Body of pancreas (tissue), 4 donors: Measurements from ENCODE around the gene SORCS2.

Source experiments
- POLR2A ChIP-seq, 3 donors: fragments of 450-650 bp; IDR thresholded peaks; one replicate each; pipeline ENCODE4 v1.6.1; 2016; ENCODE audit warnings: antibody characterized with exemption in 3 of 3, mild to moderate bottlenecking in 2 of 3
- TF ChIP-seq, protein P1 (sequence below), 7 experiments: fragments of 450-650 bp in 4 of 7; fragments of 200-600 bp in 3 of 7; sonication (generic) in 3 of 7; IDR thresholded peaks; one replicate each; pipeline ENCODE4 v1.5.1; 2016 to 2019; ENCODE audit warnings: antibody characterized with exemption in 7 of 7

DNA sequence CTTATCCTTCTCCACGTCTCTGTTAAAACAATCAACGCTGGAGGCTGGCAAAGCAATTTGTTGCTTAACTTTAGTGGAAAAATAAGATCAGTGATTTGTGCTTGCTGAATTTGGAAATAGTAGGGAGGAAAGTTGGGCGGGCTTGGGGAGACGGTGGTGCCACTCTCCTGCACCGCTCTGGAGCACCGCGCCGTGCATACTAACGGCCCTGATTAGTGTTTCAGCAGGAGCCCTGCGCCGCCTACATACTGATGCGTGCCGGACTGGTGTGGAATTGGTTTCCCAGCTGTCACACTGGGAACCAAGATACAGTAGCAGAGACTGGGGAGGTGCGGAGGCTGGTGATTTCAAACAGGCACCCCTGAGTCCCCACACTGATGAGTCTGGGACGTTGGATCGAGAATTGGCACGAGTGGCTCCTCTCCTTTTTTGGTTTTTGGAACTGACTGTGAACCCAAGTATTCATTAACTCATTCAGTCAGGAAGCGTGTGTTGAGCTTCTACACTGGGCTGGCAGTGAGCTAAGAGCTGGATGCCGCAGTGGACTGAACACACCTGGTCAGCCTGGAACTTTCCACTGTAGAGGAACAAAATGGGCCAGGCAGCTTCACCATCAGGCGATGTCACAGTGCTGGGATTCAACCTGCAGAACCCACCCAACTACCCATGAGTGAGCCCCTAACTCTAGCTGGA is 271.4 kb downstream of the SORCS2 start:
- TF ChIP-seq, protein P1, sequence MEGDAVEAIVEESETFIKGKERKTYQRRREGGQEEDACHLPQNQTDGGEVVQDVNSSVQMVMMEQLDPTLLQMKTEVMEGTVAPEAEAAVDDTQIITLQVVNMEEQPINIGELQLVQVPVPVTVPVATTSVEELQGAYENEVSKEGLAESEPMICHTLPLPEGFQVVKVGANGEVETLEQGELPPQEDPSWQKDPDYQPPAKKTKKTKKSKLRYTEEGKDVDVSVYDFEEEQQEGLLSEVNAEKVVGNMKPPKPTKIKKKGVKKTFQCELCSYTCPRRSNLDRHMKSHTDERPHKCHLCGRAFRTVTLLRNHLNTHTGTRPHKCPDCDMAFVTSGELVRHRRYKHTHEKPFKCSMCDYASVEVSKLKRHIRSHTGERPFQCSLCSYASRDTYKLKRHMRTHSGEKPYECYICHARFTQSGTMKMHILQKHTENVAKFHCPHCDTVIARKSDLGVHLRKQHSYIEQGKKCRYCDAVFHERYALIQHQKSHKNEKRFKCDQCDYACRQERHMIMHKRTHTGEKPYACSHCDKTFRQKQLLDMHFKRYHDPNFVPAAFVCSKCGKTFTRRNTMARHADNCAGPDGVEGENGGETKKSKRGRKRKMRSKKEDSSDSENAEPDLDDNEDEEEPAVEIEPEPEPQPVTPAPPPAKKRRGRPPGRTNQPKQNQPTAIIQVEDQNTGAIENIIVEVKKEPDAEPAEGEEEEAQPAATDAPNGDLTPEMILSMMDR (IDR thresholded peaks at IDR 0.05), result no peak
- TF ChIP-seq POLR2A (IDR thresholded peaks at IDR 0.05), result no peak
